Measurements from ENCODE around the gene ADM2.
A peak's percentile ranks its signal among the peaks of the same experiment; 100 is the strongest.

Gene ADM2

DNA sequence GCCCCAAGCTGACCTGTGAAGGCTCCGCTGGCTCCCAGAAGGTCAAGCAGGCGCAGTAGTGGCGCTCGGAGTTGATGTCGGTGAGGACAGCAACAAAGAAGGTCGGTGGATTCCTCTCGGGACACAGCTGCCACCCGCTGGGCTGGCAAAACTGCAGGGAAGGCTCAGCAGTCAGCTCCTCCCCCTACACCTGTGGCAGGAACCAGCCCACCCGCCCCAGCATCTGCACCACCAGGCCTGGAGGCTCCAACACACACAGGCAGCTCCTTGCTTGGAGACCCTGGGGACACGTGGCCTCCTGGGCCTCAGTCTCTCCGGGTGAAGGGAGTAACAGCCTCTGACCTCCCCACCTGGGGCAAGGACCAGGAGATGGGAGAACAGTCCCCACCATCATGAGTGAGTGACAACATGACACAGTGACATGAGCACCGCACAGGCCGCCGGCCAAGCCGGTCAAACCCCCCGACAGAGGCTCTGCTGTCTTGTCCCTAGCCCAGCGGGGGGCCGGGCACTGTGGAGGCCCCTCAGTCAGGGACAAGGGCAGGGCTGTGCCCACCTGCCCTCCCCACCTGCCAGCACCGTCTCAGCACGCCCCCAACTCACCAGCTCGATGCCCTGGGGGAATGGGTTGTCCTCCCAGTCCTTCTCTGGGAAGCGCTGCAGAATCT, 13.4 kb upstream of the ADM2 start:
- DNase-seq (ENCODE audit: low read depth in 2 of 2): no peak

GRCh38 chr22:50468626-50469025, 12.7 kb upstream of the ADM2 start:
- no peak for DNase-seq (ENCODE audit: low read depth in 2 of 2)

GRCh38 chr22:50469377-50470305, 11.7 kb upstream of the ADM2 start:
- DNase-seq (ENCODE audit: low read depth in 2 of 2): peak; percentile 86 to 91

- DNase-seq (ENCODE audit: low read depth in 2 of 2): no peak
Observed at GRCh38 chr22:50470491-50470890, 10.9 kb upstream of the ADM2 start.

DNA sequence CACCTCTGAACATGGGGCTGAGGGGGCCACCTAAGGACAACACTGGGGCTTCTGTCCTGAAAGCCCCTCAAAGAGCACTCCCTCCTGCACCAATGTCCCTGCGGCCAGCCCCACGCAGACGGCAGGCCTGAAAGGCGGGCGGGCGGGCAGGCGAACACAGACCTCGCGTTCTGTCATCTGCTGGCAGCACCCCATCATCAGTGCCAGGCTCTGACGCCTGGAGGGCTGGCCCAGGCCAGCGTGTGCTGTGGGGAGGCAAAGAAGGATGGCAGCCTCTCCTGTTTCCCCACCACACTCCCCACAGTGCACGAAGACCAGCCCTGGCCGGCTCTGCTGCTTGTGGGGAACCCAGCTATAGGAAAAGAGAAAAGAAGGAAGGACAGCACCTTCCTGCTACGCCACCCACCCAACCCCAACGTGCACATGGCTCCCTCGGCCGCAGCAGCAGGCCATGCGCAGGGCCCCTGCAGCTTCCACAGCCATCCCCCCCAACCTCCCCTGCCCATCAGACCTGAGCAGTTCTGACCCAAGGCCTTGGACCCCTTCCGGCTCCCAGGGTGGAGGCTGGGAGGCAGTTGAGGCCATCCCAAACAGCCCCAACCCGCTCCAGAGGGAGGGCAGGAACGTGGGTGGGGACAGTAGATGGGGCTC, 10.0 kb upstream of the ADM2 start:
- no peak for DNase-seq (ENCODE audit: low read depth in 2 of 2)

DNA sequence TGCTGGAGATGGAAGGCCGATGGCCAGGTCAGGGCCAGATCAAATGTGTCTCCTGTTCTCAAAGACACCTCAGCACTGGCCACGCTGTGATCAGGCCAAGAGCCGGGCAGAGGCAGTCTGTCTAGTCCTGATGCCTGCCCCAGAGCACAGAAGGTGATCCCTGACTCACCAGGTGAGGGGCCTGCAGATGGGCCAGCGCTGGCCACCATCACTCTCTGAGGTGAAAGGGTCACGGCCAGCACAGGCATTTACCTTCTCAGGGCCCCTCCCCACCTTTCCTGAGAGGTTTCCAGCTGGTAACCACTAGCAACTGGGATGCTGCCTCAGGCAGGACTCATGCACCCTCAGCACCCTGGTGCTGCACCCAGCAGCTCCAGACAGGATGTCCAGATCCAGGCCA, 9.4 kb upstream of the ADM2 start:
- no peak for DNase-seq (ENCODE audit: low read depth in 2 of 2)

DNA sequence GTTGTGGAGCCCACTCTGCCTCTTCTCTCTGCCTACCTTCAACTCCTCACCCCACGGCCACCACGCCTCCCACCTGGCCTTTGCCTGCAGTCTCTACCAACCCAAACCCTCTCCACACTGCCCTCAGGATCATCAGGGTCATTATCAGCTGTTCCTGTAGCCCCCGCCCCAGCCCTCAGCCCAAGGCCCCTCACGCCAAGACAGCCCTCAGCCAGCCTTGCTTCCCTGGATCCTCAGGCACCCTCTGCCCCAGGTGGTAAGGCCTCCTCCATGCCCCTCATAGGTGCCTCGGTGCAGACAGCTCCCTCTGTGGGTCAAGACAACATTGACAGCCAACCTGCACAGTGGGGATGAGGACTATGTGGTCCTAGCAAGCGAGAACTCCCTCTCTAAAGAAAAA, 8.3 kb upstream of the ADM2 start:
- DNase-seq (ENCODE audit: low read depth in 2 of 2): no peak

- no peak for DNase-seq (ENCODE audit: low read depth in 2 of 2)
Observed at GRCh38 chr22:50473855-50474671, 7.3 kb upstream of the ADM2 start.

DNA sequence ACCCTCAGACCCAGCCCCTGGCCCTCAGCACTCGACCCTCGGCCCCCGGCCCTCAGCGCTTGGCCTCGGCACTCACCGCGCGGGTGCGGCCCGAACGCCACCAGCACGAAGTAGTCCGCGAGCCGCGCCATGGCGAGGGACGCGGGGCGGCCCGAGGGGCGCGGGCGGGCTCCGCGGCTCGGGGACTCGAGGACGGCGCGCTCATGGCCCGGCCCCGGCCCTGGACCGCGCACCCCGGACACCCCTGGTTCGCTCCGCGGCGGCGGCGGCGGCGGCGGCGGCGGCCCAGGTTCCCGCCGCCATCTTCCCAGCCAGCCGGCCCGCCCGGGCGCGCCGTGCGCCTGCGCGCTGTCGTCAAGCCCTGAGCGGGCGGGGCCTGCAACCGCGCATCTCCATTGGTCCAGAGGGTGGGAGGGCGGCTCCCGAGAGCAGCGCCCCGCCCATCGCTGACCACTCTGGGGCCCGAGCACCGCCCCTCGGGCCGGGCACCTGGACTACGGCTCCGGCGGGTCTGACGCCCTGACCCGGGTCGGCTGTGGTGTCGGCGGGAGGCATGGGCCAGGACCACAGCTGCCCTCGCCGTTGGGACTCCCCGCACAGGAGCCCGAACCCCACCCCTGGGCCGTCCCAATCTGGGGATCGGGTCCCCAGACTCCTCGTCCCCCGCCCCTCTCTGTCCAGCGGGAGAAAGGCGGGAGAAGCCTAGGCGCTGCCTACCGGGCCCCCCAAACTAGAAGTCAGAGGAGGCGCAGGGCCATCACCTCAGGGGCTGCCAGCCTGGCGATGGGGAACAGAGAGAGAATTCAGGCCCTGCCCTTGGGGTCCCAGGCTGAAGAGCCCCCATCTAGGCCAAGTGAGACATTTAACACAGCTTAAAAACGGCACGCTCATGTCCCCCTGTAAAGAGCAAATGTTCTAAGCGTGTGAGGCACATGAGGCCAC, 6.4 kb upstream of the ADM2 start, which contains the start of gene SBF1:
TSS of gene SBF1 (minus strand) at position 326 of the 942 bp plus-strand sequence. CDS start at position 131, 195 bp downstream.
- DNase-seq (ENCODE audit: low read depth in 2 of 2): peak; percentile 82 to 85

GRCh38 chr22:50475652-50476002, 5.7 kb upstream of the ADM2 start:
- DNase-seq (ENCODE audit: low read depth in 2 of 2): no peak

DNA sequence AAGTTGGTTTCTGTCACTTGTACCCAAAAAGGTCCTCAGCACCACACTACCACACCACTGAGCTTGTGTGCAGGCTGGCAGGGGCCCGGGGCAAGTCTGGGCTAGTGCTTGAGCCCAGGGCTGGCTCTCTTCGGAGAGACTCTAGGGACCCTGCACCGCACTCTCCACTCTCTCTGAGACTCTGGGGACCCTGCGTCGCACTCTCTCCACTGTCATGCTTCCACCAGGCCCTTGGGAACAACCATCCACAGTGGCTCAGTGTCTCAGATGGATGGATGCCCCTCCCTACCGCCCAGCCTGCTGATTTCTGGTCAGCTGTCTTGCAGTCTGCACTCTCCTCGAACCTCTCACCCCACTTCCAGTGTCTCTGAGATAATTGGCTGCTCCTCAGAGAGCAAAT, 4.5 kb upstream of the ADM2 start:
- no peak for DNase-seq (ENCODE audit: low read depth in 2 of 2)

- no peak for DNase-seq (ENCODE audit: low read depth in 2 of 2)
Observed at GRCh38 chr22:50477923-50478322, 3.4 kb upstream of the ADM2 start.

- no peak for DNase-seq (ENCODE audit: low read depth in 2 of 2)
Observed at GRCh38 chr22:50479721-50480120, 1.6 kb upstream of the ADM2 start.

DNA sequence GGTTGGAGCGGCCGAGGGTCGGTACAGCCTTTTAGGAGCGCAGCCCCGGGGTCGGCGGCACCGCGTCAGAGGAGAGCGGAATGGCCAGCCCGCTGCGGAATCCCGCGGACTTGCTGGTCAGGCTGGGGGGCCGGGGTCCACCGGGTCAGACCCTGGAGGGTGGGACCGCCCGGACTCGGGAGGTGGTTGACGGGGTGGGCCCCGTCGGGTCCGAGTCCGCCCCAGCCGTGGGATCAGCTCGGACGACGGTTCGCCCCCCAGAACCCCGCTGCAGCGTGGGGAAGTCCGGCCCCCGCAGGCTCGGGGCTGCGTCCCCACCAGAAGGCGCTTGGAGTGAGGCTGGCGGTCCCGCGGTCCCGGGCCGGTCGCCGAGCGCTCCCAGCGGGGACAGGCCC, 301 bp upstream of the ADM2 start:
- DNase-seq (ENCODE audit: low read depth in 2 of 2): no peak

DNA sequence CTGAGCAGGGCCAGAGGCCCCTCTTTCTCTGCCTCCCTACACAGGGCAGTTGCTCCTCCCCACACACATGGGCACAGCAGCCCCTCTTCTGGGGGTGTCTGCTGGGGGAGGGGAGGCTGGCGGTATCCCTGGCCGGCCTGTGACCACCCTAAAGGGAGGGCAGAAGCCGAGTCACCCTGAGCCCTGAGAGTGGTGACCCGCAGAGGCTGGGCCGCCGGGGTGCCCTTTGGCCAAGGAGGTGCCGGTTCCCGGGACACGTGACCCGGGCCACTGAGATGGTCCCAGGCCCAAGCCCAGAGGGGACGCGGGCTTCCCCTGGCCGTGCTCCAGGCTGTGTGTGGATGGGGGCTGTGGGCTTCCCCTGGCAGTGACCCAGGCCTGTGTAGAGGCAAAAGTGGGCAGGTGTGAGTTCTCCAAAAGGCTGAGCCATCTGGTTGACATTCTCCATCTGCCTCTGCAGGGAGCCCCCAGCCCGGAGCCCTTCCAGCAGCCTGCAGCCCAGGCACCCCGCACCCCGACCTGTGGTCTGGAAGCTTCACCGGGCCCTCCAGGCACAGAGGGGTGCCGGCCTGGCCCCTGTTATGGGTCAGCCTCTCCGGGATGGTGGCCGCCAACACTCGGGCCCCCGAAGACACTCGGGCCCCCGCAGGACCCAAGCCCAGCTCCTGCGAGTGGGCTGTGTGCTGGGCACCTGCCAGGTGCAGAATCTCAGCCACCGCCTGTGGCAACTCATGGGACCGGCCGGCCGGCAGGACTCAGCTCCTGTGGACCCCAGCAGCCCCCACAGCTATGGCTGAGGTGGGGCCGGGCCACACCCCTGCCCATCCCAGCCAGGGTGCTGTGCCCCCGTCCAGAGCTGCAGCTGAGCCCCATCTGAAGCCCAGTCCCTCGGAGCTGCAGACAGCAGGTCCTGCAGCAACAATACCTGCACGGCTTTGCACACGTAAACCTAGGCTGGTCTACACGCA, 1.0 kb downstream of the ADM2 start:
- DNase-seq (ENCODE audit: low read depth in 2 of 2): no peak

GRCh38 chr22:50483106-50483505, 1.8 kb downstream of the ADM2 start:
- no peak for DNase-seq (ENCODE audit: low read depth in 2 of 2)

DNA sequence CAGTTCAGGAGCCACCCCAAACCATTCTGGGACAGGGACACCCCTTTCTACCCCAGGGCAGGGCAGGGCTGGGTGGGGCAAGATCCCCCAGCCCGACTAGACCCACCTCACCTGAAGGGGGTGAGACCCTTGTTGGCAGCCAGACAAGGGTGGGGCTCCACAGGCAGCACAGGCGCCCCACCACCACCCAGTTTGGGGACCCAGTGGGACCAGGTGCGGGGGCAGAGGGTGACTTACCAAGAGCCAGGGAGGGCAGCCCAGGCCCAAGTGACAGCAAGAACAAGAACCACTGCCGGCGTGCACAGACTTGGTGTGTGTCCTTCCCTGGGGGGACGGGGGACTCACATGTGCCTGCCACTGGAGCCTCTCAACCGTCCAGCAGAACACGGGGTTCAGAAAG, 2.2 kb downstream of the ADM2 start:
- no peak for DNase-seq (ENCODE audit: low read depth in 2 of 2)

DNA sequence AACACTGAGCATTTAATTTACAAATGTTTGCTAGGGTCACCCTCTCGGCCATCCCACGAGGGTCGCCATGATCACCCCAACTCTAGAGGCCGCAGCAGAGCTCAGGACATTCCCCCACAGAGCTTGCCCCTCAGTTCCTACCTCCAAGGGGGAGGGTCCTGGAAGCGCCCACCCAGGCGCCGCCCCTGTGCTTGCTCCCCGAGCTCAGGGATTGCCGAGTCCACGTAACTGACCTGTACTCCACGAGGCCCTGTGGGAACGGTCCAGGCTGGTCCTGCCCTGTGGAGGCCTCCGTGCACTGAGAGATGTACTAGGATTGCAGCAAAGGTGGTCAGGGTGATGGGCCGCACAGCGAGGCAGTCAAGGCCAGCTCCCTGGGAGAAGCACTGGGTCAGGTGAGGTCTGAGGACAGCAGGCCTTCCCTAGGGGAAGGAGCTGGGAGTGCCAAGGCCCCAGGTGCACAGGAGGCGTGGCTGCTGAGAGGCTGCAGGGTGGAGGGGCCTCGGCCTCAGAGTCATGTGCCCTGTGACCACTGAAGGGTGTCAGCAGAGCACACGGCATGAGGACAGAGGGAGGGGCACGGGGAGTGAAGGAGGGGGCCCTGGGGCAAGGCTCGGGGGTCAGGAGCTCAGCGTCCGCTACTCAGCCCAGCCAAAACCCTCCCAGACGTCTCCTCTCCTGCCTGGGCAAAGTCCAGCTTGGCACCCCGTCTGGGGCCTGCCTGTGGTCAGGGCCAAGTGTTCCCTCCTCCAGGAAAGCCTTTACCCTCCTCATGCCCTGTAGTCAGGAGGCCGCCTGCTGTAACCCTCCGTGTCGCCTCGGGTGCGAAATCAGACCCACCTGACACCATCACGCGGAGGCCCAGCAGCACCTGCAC, 2.9 kb downstream of the ADM2 start:
- DNase-seq (ENCODE audit: low read depth in 2 of 2): no peak
